Cardiac ventricle fibroblast (primary cell): ENCODE data around the gene CHCHD1. TPM values are rescaled to one million over a fixed set of nuclear protein-coding genes. Genes with fewer than 3 reads are reported as not detected.

Experiments
- total RNA-seq: library from RNA; depleted of rRNA; stranded (reverse); fragments of >200 nt; gene quantifications from 2 replicates; pipeline ENCODE4 v1.2.3, GENCODE V29; 2015

Gene CHCHD1
- total RNA-seq: 25.3 and 28.7 TPM in 2 replicates

DNA sequence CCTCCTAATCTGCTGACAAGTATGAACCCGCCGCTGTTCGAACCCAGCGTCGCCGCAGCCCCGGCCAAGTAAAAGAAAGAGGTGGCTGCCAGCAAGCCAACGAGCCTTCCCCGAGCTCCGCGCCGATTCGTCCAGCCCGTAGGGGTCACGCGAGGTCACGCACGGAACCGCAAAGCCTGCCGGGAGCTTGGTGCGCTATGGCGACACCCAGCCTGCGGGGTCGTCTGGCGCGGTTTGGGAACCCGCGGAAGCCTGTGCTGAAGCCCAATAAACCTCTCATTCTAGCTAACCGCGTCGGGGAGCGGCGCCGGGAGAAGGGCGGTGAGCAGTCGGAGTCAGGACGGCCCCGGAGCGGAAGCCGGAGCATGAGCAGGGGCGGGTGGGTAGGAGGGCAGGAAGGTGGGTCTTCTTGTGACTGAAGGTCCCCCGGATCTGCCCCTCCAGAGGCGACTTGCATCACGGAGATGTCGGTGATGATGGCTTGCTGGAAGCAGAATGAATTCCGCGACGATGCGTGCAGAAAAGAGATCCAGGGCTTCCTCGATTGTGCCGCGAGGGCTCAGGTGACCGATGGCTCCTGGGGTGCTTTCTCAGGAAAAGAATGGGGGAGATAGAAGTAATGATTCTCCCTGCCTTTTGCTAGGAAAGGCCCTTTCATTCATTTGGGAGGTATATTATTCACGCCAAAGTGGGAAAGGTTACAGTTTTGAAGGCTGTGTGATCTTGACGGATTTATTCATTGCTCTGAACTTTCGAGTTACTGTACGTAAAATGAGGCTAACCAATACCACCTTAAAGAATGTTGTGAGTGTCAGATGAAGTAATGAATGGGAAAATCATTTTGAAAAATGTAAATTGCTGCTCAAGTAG is at the start of gene CHCHD1:
CHCHD1 (plus strand) TSS at position 170 of the 870 bp plus-strand sequence; CDS start at position 198, 28 bp downstream.

DNA sequence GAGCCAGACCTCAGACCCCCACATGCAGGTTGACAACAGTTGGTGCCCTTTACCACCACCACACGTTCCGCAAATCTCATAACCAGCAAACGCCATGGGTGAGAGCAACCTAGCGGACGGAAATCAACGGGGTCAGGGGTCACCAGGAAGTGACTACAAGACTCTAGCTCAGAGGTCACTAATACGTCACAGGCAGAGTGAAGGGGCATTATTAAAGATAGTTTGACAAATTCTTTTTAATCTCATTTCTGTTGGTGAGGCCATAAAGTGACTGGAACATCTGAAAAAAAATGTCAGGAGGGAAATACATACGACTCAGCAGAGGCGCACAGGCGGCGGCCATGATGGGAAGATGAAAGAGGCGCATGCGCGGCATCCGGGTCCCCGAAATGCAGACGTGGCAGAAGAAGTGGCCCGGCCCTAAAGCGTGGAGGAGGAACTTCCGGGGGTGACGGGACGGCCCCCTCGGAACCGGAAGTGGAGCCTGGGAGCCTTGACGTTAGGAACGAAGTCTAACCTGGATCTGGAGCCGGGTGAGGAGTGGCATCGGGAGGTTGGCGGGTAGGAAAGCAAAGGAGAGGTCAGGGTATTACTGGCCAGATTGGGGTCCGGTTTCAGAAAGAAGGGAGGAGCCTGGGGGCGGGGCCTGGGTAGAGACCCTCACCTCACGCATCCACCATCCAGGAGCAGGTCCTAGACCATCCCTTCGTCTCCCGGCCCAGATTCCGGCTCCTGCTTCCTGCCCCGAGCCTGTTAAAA is 37.8 kb upstream of the CHCHD1 start, which contains the start of gene SEC24C:
SEC24C (plus strand) TSS at position 468 of the 759 bp plus-strand sequence. CDS start 2,461 bp downstream, outside the sequence.

DNA sequence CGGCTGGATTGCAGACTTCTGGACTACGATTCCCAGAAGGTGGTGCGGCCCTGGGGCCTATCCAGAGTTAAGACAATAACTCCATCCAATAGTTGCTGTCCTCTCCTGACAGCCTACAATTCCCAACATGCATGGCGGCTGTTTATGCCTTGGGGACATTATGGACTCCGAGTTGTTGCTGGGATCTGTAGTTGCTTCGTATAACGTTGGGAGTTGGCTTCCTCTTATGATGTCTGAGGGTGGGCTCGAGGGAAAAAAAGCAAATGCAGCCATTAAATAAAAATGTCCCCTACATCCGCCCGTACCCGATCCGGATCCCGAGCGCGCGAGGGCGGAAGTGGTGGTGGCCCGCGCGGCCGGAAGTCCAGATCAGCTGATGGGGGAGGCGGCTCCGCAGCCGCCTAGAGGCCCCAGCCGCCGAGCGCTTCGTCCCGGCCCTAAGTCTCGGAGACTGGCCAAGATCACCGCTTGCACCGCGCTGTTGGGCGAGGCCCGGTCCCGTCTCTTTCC is 3.4 kb downstream of the CHCHD1 start, which contains the start of gene ZSWIM8:
ZSWIM8 (plus strand) TSS at position 396 of the 510 bp plus-strand sequence. CDS start 273 bp downstream, outside the sequence.

Other genes with a start within 250 kb of the CHCHD1 start
- gene USP54, start 190.7 kb upstream of the CHCHD1 start, total RNA-seq: 2.3 and 3.4 TPM in 2 replicates
- gene MYOZ1, start 140.6 kb upstream of the CHCHD1 start, total RNA-seq: 0.12 TPM in 1 of 2 replicates, not detected in the other
- 0.06 TPM in 1 of 2 replicates, not detected in the other for gene SYNPO2L, start 126.0 kb upstream of the CHCHD1 start, total RNA-seq
- gene AGAP5, start 83.9 kb upstream of the CHCHD1 start, total RNA-seq: 0.31 and 1.4 TPM in 2 replicates
- 39.4 and 39.8 TPM in 2 replicates for gene SEC24C, start 37.7 kb upstream of the CHCHD1 start, total RNA-seq
- 57.7 and 62.0 TPM in 2 replicates for gene ZSWIM8, start 3.6 kb downstream of the CHCHD1 start, total RNA-seq
- gene NDST2, start 29.6 kb downstream of the CHCHD1 start, total RNA-seq: 12.5 and 22.2 TPM in 2 replicates
- gene CAMK2G, start 92.5 kb downstream of the CHCHD1 start, total RNA-seq: 14.2 and 15.3 TPM in 2 replicates
- 34.6 and 39.9 TPM in 2 replicates for gene PLAU, start 129.1 kb downstream of the CHCHD1 start, total RNA-seq
- 159 and 181 TPM in 2 replicates for gene VCL, start 216.1 kb downstream of the CHCHD1 start, total RNA-seq